ENCODE measurements around the gene NPAT. TPM values are rescaled to one million over a fixed set of nuclear protein-coding genes. Genes with fewer than 3 reads are reported as not detected.

The NPAT gene
- total and polyA plus RNA-seq, 2 of the 4 experiments (the other 2 are of a cell fraction) = 3.1 to 10.6 TPM

DNA sequence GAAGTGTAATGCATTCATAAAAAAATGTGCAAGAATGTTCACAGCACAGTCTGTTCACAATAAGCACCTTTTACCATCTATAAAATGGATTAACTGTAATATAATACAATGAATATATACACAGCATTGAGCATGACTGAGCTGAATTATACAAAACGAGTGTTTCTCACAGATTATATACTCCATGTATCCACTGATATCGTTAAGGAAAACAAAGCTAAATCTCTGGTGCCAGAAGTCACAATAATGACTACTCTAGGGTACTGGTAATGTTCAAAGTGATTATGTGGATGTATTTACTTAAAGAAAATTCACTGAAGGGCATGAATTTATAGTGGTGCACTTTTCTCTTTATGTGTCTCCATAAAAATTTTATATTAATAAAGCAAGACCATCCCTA, 67.8 kb downstream of the NPAT start:
- H2BK20ac ChIP-seq (ENCODE audit: low read depth, low read length) = no peak overlapping the region
- H3K27me3 ChIP-seq (ENCODE audit: control insufficient read depth, insufficient read depth, low read length) = no peaks in the 10 kb centered on the region
- no peak overlapping the region for H4K5ac ChIP-seq (ENCODE audit: low read depth, low read length)
- no peak overlapping the region for H3K27ac ChIP-seq (ENCODE audit: insufficient read depth, low read length)
- no peak overlapping the region for H3K14ac ChIP-seq (replicated peaks; ENCODE audit: low read depth, low read length)
- no peak for DNase-seq
- H3K9ac ChIP-seq (ENCODE audit: low read depth, low read length) = no peak overlapping the region
- no peak overlapping the region for H2BK5ac ChIP-seq (ENCODE audit: low read depth, low read length, poor library complexity, severe bottlenecking)
- no CpG with 5 or more reads among the region's 2 CpGs for WGBS, 2 experiments (ENCODE audit: extremely low coverage in 2 of 2, insufficient read length in 1 of 2)
- TF ChIP-seq NFE2L2 (IDR thresholded peaks at IDR 0.05; ENCODE audit: low read depth, low read length) (no peak), CHD1 (IDR thresholded peaks at IDR 0.05; ENCODE audit: low read depth, low read length) (no peak)
- H2AK9ac ChIP-seq (replicated peaks; ENCODE audit: low read depth, low read length, poor library complexity) = no peak overlapping the region
- H3K36me3 ChIP-seq (ENCODE audit: control insufficient read depth, insufficient read depth, low read length) = peaks cover 13% of the 10 kb centered on the region
- H3K23ac ChIP-seq (ENCODE audit: low read depth, low read length) = no peak overlapping the region
- no peak overlapping the region for H2BK15ac ChIP-seq (ENCODE audit: low read depth, low read length)
- no peaks in the 10 kb centered on the region for H3K9me3 ChIP-seq (ENCODE audit: control insufficient read depth, insufficient read depth, low read length)
- ATAC-seq (ENCODE audit: low read depth) = no peak
- ChIA-PET CTCF (no interaction called here), POLR2A (ENCODE audit: unreplicated experiment) (no interaction called here)
- BruUV-seq (replicated peaks) = no TSS peak
- no peak overlapping the region for H3K18ac ChIP-seq (ENCODE audit: low read depth, low read length)
- no peaks in the 10 kb centered on the region; the same call in 1 of the 2 replicates for H3K9me1 ChIP-seq (ENCODE audit: insufficient read depth, low read length)
- H3K79me1 ChIP-seq (ENCODE audit: low read depth in 1 of 2, low read length in 2 of 2) = no peaks in the 10 kb centered on the region
- no peak overlapping the region for H3K4me2 ChIP-seq (ENCODE audit: low read depth, low read length)
- dilution Hi-C loops (cut with HindIII; ENCODE audit: low sequenced_read_pairs, unreplicated experiment) = no loop called here
- no peak overlapping the region for H4K91ac ChIP-seq (ENCODE audit: insufficient read depth, low read depth, low read length)
- intact Hi-C loops (cut with micrococcal nuclease) = no loop called here
- H3K56ac ChIP-seq (ENCODE audit: extremely low read depth, insufficient read depth, low read length) = no peak overlapping the region
- no peak overlapping the region for H3K4me3 ChIP-seq (ENCODE audit: insufficient read depth, low read depth, low read length)
- in situ Hi-C loops (cut with MboI; ENCODE audit: low sequenced_read_pairs) = no loop called here
- H3K4ac ChIP-seq (ENCODE audit: low read depth, low read length) = no peak overlapping the region
- H2AFZ ChIP-seq (replicated peaks; ENCODE audit: low read length, poor library complexity) = no peak overlapping the region
- H4K20me1 ChIP-seq (ENCODE audit: insufficient read depth, low read length) = no peaks in the 10 kb centered on the region
- H2BK120ac ChIP-seq (ENCODE audit: low read depth, low read length) = no peak overlapping the region
- no peaks in the 10 kb centered on the region for H3K4me1 ChIP-seq (ENCODE audit: control insufficient read depth, insufficient read depth, low read length)
- no peak overlapping the region for H4K8ac ChIP-seq (ENCODE audit: low read depth in 2 of 2, low read length in 2 of 2)
- no peak overlapping the region for H2AK5ac ChIP-seq (ENCODE audit: low read depth, low read length)
